Activated CD4-positive, alpha-beta T cell treated with anti-CD3 and anti-CD28 coated beads for 36 hours (primary cell): ENCODE measurements around the gene MSX1. TPM values are rescaled to one million over a fixed set of nuclear protein-coding genes. Genes with fewer than 3 reads are reported as not detected.

Source experiments
- ATAC-seq: fragments of 200-7000 bp; cut with Tn5 transposase; one replicate; pipeline ENCODE4 v1.10.0; 2021; ENCODE audit warnings: mild to moderate bottlenecking, moderate library complexity
- CTCF ChIA-PET: fragments of 350-600 bp; sonication (Branson Sonifier 250); formaldehyde crosslinking; loops from one replicate; lab custom pipeline; 2021; ENCODE audit warnings: antibody characterized with exemption; lab: Charles Lee
- POLR2A ChIA-PET: fragments of 350-600 bp; sonication (Branson Sonifier 250); formaldehyde crosslinking; loops from one replicate; lab custom pipeline; 2021; ENCODE audit warnings: antibody characterized with exemption, inconsistent platforms; lab: Charles Lee
- DNase-seq: peaks from one replicate; pipeline ENCODE4 v3.0.0-alpha.2; 2020
- H3K27ac Mint-ChIP-seq: one replicate; pipeline ENCODE4 v1.8.0; 2021; ENCODE audit warnings: mixed read lengths
- H3K27me3 Mint-ChIP-seq: one replicate; pipeline ENCODE4 v1.8.0; 2021; ENCODE audit warnings: mixed read lengths
- H3K36me3 Mint-ChIP-seq: one replicate; pipeline ENCODE4 v1.8.0; 2021; ENCODE audit warnings: low read depth, mixed read lengths
- H3K4me1 Mint-ChIP-seq: one replicate; pipeline ENCODE4 v1.8.0; 2021; ENCODE audit warnings: mixed read lengths
- H3K4me3 Mint-ChIP-seq: one replicate; pipeline ENCODE4 v1.8.0; 2021; ENCODE audit warnings: mild to moderate bottlenecking, moderate library complexity, mixed read lengths
- H3K9me3 Mint-ChIP-seq: one replicate; pipeline ENCODE4 v1.8.0; 2021; ENCODE audit warnings: low read depth, mixed read lengths
- intact Hi-C, 2 experiments: fragments of 100-400 bp; cut with DNase I in 1 of 2; cut with micrococcal nuclease in 1 of 2; formaldehyde crosslinking; loops; one replicate each; pipeline versions ENCODE4 v1.14.2 to v1.15.1; 2022 to 2024; cut with DNase I, micrococcal nuclease
- total RNA-seq, 2 experiments: library from RNA; stranded (reverse); gene quantifications; one replicate each; pipeline ENCODE4 v1.2.3, GENCODE V29; 2021

The MSX1 gene
- total RNA-seq, 2 experiments from 2014 or later: 0.09 TPM; not detected in 1

DNA sequence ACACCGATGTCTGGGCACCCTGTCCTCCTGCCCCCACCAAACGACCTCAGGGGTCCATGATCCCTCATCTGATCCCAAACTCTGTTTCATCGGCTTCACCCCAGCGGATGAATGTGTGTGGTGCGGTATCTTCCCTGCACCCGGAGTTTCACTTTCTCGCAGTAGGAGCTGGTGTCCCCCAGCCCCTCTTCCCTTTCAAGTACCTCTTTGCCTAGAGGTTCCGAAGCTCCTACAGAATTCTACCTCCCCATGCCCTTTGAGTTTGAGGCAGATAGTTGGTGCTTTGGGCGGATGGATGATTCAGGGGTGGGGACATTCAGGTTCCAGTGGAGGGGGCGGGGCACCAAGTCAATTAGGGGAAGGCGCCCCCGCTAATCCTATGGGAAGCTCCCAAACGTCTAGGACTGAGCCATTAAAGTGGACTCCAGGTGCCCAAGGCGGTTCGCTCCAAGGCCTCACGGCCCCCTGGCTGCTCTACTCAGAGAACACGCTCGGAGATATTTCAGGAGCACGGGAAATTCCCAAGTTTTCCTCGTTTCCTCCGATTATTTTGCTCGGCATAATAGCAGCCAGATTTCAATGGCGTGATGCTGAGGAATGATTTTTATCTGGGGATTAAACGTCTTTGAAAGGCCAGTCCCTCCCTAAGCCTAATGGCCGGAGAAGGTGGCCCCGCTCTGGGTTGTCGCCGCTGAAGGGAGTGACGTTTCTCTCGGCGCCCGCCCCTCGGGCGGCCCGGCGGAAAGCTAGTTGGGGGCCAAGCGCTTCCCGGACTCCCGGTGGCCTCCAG lies 1.3 kb downstream of the MSX1 start:
- intact Hi-C loops: loop anchor here in 1 of 2 experiments (5.0 to 10.0 kb wide), 2 partner anchors 476 to 1032 kb away; partner anchors contain the start of genes CRMP1 and NSG1

DNA sequence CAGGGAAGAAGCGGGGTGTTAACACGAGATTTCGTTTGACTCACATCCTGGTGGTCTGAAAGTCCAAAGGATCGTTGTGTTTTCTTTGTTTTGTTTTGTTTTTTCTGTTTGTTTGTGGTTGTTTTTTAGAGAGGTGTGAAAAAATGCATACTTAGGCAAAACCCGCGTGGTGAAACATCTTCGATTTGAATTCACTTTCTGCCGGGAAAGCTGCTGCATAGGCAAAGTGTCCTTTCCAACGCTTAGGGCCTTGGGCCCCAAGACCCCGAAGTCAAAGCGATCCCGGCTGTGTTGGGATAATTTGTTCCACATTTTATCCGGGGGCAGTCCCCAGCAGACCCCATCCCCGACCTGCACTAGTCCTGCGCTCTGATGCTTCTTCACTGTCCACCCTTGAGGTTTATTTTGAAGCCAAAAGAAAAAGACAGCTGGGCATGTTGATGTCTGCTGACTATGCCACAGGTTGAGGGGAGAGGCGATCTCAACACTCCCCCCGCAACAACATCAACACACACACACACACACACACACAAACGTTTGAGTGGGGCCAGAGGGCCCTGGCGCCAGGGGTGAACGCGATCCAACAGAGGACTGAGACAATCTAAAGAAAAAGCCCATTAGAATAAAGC lies 2.0 kb downstream of the MSX1 start:
- intact Hi-C loops: loop anchor here in 1 of 2 experiments (5.0 to 10.0 kb wide), 2 partner anchors 477 to 1031 kb away; partner anchors contain the start of genes CRMP1 and NSG1
- POLR2A ChIA-PET: interaction anchor here (0.6 kb wide), 1 partner anchor 359 kb away, joined by 3 read pairs; no protein-coding TSS in a partner anchor
- peaks cover 1% of the 10 kb centered on the region for H3K9me3 Mint-ChIP-seq
- no peak overlapping the region for H3K4me3 Mint-ChIP-seq
- CTCF ChIA-PET: interaction anchor here (1.7 kb wide), 1 partner anchor 374 kb away, joined by 3 read pairs; no protein-coding TSS in a partner anchor
- peaks cover 72% of the 10 kb centered on the region for H3K27me3 Mint-ChIP-seq
- no peak for ATAC-seq
- H3K36me3 Mint-ChIP-seq: no peaks in the 10 kb centered on the region
- DNase-seq: no peak
- peaks cover 38% of the 10 kb centered on the region for H3K4me1 Mint-ChIP-seq
- H3K27ac Mint-ChIP-seq: no peak overlapping the region

More for the DNA sequence above, 1.3 kb downstream of the MSX1 start:
- Mint-ChIP-seq H3K27me3 (peaks cover 71% of the 10 kb centered on the region), H3K4me3 (peak overlapping the region; percentile 38), H3K36me3 (no peaks in the 10 kb centered on the region), H3K9me3 (peaks cover 1% of the 10 kb centered on the region), H3K27ac (no peak overlapping the region), H3K4me1 (peaks cover 37% of the 10 kb centered on the region)
- DNase-seq: no peak
- ChIA-PET CTCF (interaction anchor here (0.7 to 1.7 kb wide), 3 partner anchors 24 to 373 kb away, joined by 3 read pairs; no protein-coding TSS in a partner anchor), POLR2A (interaction anchor here (0.6 kb wide), 1 partner anchor 358 kb away, joined by 3 read pairs; no protein-coding TSS in a partner anchor)
- no peak for ATAC-seq

DNA sequence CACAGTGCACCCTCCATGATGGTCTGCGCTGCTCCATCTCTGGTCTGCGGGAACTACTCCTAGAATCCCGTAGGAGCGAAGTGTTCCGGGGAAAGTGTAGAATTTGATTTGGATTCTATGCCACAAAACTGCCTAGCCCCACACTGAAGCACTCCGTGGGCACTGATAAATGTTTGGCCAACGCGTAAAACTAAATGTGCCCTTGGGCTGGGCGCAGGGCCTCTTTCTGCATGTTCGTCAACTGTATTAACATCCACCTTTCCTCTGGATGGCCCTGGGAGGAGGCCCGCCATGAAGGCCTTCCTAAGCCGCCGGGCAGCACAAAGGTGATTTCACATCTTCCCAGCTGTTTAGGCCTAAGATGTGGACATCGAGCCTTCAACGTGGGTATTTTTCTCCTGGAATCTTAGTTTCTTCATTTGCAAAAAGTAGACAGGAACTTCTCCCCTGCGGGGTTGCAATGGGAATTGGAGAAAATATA lies 2.6 kb downstream of the MSX1 start:
- intact Hi-C loops: loop anchor here in 1 of 2 experiments (5.0 to 10.0 kb wide), 2 partner anchors 477 to 1030 kb away; partner anchors contain the start of genes CRMP1 and NSG1
- Mint-ChIP-seq H3K27ac (no peak overlapping the region), H3K4me1 (peaks cover 36% of the 10 kb centered on the region), H3K4me3 (no peak overlapping the region), H3K36me3 (no peaks in the 10 kb centered on the region), H3K9me3 (peaks cover 1% of the 10 kb centered on the region), H3K27me3 (peaks cover 72% of the 10 kb centered on the region)
- CTCF ChIA-PET: interaction anchor here (1.7 kb wide), 1 partner anchor 374 kb away, joined by 3 read pairs; no protein-coding TSS in a partner anchor
- POLR2A ChIA-PET: no interaction called here
- no peak for DNase-seq
- no peak for ATAC-seq

DNA sequence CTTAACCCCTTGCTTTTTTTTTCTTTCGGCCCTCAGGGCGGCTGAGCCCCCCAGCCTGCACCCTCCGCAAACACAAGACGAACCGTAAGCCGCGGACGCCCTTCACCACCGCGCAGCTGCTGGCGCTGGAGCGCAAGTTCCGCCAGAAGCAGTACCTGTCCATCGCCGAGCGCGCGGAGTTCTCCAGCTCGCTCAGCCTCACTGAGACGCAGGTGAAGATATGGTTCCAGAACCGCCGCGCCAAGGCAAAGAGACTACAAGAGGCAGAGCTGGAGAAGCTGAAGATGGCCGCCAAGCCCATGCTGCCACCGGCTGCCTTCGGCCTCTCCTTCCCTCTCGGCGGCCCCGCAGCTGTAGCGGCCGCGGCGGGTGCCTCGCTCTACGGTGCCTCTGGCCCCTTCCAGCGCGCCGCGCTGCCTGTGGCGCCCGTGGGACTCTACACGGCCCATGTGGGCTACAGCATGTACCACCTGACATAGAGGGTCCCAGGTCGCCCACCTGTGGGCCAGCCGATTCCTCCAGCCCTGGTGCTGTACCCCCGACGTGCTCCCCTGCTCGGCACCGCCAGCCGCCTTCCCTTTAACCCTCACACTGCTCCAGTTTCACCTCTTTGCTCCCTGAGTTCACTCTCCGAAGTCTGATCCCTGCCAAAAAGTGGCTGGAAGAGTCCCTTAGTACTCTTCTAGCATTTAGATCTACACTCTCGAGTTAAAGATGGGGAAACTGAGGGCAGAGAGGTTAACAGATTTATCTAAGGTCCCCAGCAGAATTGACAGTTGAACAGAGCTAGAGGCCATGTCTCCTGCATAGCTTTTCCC lies 3.4 kb downstream of the MSX1 start:
- Mint-ChIP-seq H3K4me3 (no peak overlapping the region), H3K36me3 (no peaks in the 10 kb centered on the region), H3K27me3 (peaks cover 64% of the 10 kb centered on the region), H3K9me3 (peaks cover 1% of the 10 kb centered on the region), H3K4me1 (peaks cover 31% of the 10 kb centered on the region), H3K27ac (no peak overlapping the region)
- ChIA-PET CTCF (interaction anchor here (1.7 kb wide), 1 partner anchor 375 kb away, joined by 3 read pairs; no protein-coding TSS in a partner anchor), POLR2A (interaction anchor here (0.6 kb wide), 1 partner anchor 169 kb away, joined by 3 read pairs; no protein-coding TSS in a partner anchor)
- ATAC-seq (no peak), DNase-seq (peak; percentile 35)
- intact Hi-C loops: loop anchor here in 1 of 2 experiments (5.0 to 10.0 kb wide), 2 partner anchors 478 to 1029 kb away; partner anchors contain the start of genes CRMP1 and NSG1

DNA sequence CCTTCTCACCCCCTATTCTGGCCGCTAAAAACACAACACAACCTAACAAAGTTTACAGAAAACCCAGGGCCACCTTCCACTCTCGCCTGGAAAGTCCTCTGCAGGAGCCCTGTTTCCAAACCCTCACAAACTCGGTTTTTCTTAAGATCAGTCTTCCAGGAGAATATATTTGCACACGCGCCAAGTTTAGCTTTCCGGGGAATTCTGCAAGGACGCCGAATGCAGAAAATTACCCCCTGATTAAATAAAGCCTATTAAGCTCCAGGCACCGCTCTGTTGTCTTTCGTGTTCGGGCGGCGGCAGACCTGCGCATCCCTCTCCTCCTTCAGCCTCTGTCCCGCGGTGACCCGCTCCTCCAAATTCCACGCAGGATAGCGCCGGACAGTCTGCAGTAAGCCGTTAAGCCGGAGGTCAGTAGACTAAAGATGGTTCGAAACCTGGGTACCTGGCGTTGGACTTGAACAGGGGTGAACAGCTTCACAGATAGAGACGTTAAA lies 5.0 kb downstream of the MSX1 start:
- intact Hi-C loops: loop anchor here in 1 of 2 experiments (5.0 to 10.0 kb wide), 2 partner anchors 480 to 1028 kb away; partner anchors contain the start of genes CRMP1 and NSG1
- ChIA-PET POLR2A (no interaction called here), CTCF (interaction anchor here (1.5 kb wide), 1 partner anchor 376 kb away, joined by 4 read pairs; no protein-coding TSS in a partner anchor)
- H3K27ac Mint-ChIP-seq: no peak overlapping the region
- no peak for ATAC-seq
- H3K27me3 Mint-ChIP-seq: peaks cover 62% of the 10 kb centered on the region
- no peaks in the 10 kb centered on the region for H3K9me3 Mint-ChIP-seq
- no peaks in the 10 kb centered on the region for H3K36me3 Mint-ChIP-seq
- no peak for DNase-seq
- peaks cover 23% of the 10 kb centered on the region for H3K4me1 Mint-ChIP-seq
- no peak overlapping the region for H3K4me3 Mint-ChIP-seq

DNA sequence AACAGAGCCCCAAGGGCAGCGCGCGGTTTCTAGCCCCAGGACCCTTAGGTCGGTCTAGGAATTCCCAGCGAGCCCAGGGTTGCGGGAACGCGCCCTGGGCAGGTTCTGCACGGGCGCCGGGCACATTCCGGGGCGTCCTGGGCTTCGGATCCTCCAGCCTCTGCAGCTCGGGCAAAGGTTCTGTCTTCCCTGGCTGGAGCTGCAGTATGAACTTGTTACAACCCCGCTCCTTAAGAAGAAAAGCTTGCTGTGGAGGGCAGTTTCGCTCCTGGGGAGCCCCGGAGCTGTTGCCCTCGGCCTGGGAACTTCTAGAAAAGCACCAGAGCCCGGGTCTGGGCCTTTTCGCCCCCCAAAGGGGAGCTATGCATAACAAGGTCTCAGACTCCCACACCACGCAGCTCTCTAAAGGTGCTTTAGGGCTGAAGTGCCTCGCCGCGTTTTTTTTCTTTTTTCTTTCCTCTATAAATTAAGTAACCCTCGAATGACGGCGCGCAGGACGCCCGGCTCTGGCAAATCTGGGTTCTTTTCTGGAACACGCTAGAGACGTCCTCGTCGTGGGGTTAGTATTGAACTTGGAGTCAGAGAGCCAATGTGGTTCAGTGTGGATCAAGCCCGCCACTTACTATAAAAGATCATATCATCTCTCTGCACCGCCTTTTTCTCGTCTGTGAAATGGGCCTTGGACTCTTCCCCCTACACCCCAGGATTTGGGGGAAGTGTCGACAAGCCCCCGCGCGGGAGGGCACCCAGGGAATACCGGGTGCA lies 5.7 kb downstream of the MSX1 start:
- no peaks in the 10 kb centered on the region for H3K36me3 Mint-ChIP-seq
- ChIA-PET CTCF (interaction anchor here (1.5 kb wide), 1 partner anchor 376 kb away, joined by 4 read pairs; no protein-coding TSS in a partner anchor), POLR2A (no interaction called here)
- ATAC-seq: no peak
- H3K27ac Mint-ChIP-seq: no peak overlapping the region
- H3K4me3 Mint-ChIP-seq: no peak overlapping the region
- peaks cover 25% of the 10 kb centered on the region for H3K4me1 Mint-ChIP-seq
- intact Hi-C loops: loop anchor here (5.0 to 10.0 kb wide), 3 partner anchors 378 to 1027 kb away; partner anchors contain the start of genes CRMP1 (in 1 of the 2) and NSG1 (in 1 of the 2)
- no peak for DNase-seq
- H3K9me3 Mint-ChIP-seq: no peaks in the 10 kb centered on the region
- H3K27me3 Mint-ChIP-seq: peaks cover 69% of the 10 kb centered on the region

DNA sequence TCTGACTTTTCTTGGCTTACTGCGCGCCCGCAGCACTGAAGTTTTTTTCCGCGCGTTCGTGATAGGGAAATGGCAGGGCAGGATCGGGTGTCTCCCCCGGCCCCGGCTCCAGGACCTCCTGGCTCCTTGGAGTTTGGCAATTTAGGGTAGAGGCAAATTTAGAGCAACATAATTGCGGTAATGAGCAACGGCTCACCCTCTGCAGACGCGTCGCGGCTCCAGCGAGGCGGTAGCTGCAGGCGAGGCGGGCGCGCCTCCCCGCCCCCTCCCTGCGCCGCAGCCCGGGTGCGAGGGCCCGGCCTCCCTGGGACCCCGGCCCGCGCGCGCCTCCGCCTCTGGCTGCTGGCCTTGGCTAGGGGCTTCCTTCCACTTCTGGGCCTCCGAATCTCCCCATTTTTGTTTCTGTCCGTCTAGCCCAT lies 6.2 kb downstream of the MSX1 start:
- ChIA-PET POLR2A (no interaction called here), CTCF (no interaction called here)
- ATAC-seq: no peak
- no peaks in the 10 kb centered on the region for H3K36me3 Mint-ChIP-seq
- peak overlapping the region; percentile 46 for H3K4me3 Mint-ChIP-seq
- peak overlapping the region; percentile 31 for H3K27ac Mint-ChIP-seq
- no peaks in the 10 kb centered on the region for H3K9me3 Mint-ChIP-seq
- no peak for DNase-seq
- peaks cover 70% of the 10 kb centered on the region for H3K27me3 Mint-ChIP-seq
- intact Hi-C loops: loop anchor here (2.0 to 10.0 kb wide), 3 partner anchors 13 to 481 kb away; partner anchors contain the start of gene NSG1 (in 1 of the 2)
- H3K4me1 Mint-ChIP-seq: peaks cover 23% of the 10 kb centered on the region

DNA sequence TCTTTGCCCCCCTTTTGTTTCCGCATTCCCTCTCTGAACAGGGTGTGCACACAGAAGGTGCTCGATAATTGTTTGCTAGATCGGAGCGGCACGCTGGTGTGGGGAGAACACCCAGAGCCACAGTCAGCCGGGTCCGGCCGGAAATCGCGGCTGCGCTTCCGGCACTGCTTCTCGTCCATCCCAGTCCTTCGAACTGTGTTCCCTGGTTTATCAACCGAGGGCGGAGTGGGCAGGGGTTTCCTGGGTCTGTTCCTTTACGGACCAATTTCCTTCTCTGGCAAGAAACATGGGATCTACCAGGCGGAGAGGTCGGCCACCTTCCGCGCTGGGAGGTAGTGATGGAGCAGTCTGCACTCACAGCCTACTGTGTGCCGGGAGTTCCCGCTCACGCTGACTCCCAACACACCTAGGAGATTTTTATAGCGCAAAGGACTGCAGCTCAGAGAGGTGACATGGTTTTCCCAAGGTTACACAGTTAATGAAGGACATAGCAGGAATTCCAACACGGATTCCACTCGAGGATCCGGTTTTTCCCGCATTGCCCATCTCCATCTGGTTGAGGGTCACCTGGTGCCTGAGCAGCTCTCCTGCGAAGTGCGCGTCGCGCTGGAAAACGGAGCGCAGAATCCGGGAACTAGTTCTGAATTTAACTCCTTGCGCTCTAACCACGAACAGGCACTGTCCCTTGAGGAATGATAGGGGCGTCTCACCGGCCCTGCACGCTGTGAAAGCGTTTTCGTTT lies 6.8 kb downstream of the MSX1 start:
- H3K36me3 Mint-ChIP-seq: no peaks in the 10 kb centered on the region
- intact Hi-C loops: loop anchor here (2.0 to 10.0 kb wide), 3 partner anchors 13 to 481 kb away; partner anchors contain the start of gene NSG1 (in 1 of the 2)
- H3K27me3 Mint-ChIP-seq: peaks cover 71% of the 10 kb centered on the region
- ChIA-PET POLR2A (no interaction called here), CTCF (interaction anchor here (0.7 kb wide), 1 partner anchor 342 kb away, joined by 3 read pairs; no protein-coding TSS in a partner anchor)
- peaks cover 24% of the 10 kb centered on the region for H3K4me1 Mint-ChIP-seq
- peak overlapping the region; percentile 46 for H3K4me3 Mint-ChIP-seq
- H3K9me3 Mint-ChIP-seq: no peaks in the 10 kb centered on the region
- H3K27ac Mint-ChIP-seq: peak overlapping the region; percentile 31
- DNase-seq: no peak
- no peak for ATAC-seq

DNA sequence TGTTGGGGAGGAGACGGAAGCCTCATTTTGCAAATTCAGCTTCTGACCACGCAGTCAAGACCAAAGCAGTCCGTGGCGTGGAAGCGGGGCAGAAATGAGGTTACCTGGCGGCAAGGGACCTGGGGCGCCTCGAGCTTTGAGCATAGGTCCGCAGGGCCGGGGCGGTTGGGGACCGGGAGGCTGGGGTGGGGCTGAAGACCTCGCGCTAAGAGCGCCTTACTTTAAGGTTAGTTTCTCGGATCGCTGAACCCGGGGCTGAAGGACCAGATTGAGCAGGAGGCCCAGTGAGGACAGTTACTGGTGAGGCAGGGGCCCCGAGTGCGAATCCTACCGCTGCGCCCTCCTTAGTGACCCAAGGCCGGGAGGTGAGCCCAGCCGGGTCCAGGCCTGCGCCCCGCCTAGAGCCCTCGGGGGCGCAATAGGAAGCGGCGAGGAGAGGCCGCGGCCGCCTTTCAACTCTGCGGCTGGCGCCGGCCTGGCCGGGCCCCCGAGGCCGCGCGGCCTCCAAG lies 7.5 kb downstream of the MSX1 start:
- DNase-seq (no peak), ATAC-seq (no peak)
- peaks cover 69% of the 10 kb centered on the region for H3K27me3 Mint-ChIP-seq
- ChIA-PET CTCF (interaction anchor here (0.7 kb wide), 1 partner anchor 342 kb away, joined by 3 read pairs; no protein-coding TSS in a partner anchor), POLR2A (no interaction called here)
- H3K27ac Mint-ChIP-seq: no peak overlapping the region
- no peaks in the 10 kb centered on the region for H3K9me3 Mint-ChIP-seq
- H3K4me1 Mint-ChIP-seq: peaks cover 18% of the 10 kb centered on the region
- H3K4me3 Mint-ChIP-seq: peak overlapping the region; percentile 46
- intact Hi-C loops: loop anchor here (2.0 to 10.0 kb wide), 3 partner anchors 14 to 482 kb away; partner anchors contain the start of gene NSG1 (in 1 of the 2)
- H3K36me3 Mint-ChIP-seq: no peaks in the 10 kb centered on the region
